HepG2 (cell line): Measurements from ENCODE around the gene MRPS14. TPM values are rescaled to one million over a fixed set of nuclear protein-coding genes. Genes with fewer than 3 reads are reported as not detected.

Experiments used
- DMAP1 ChIP-seq: IDR thresholded peaks from 2 replicates; pipeline ENCODE4 v1.6.1; 2016
- FOXC1 ChIP-seq: sonication (generic); formaldehyde crosslinking; IDR thresholded peaks from 2 replicates; pipeline ENCODE4 v1.8.0; 2022; ENCODE audit warnings: mild to moderate bottlenecking, missing genetic modification reagents, borderline replicate concordance
- KLF6 ChIP-seq: IDR thresholded peaks from 2 replicates; pipeline ENCODE4 v1.8.0; 2016; ENCODE audit warnings: missing biosample characterization, missing genetic modification reagents
- NAIF1 ChIP-seq: sonication (generic); formaldehyde crosslinking; IDR thresholded peaks from 2 replicates; pipeline ENCODE4 v1.5.0; 2020; ENCODE audit warnings: mild to moderate bottlenecking, missing genetic modification reagents, borderline replicate concordance
- NR1H2 ChIP-seq: sonication (generic); formaldehyde crosslinking; IDR thresholded peaks from 2 replicates; pipeline ENCODE4 v1.8.1; 2022; ENCODE audit warnings: low read depth, missing genetic modification reagents, borderline replicate concordance
- WIZ ChIP-seq: sonication (generic); formaldehyde crosslinking; IDR thresholded peaks from 2 replicates; pipeline ENCODE4 v1.5.1; 2020; ENCODE audit warnings: mild to moderate bottlenecking, missing genetic modification reagents
- YEATS4 ChIP-seq: sonication (generic); formaldehyde crosslinking; IDR thresholded peaks from 2 replicates; pipeline ENCODE4 v1.4.0; 2020; ENCODE audit warnings: missing genetic modification reagents, borderline replicate concordance
- ZBTB21 ChIP-seq: sonication (generic); formaldehyde crosslinking; IDR thresholded peaks from 2 replicates; pipeline ENCODE4 v1.4.0; 2020; ENCODE audit warnings: missing genetic modification reagents
- ZFP41 ChIP-seq: sonication (generic); formaldehyde crosslinking; IDR thresholded peaks from 2 replicates; pipeline ENCODE4 v1.4.0; 2020; ENCODE audit warnings: mild to moderate bottlenecking, missing genetic modification reagents, borderline replicate concordance
- ZNF160 ChIP-seq: sonication (generic); formaldehyde crosslinking; IDR thresholded peaks from 2 replicates; pipeline ENCODE4 v1.8.0; 2022; ENCODE audit warnings: mild to moderate bottlenecking, inconsistent platforms, missing genetic modification reagents
- ZNF530 ChIP-seq: sonication (generic); formaldehyde crosslinking; IDR thresholded peaks from 2 replicates; pipeline ENCODE4 v1.5.0; 2020; ENCODE audit warnings: low read depth, mild to moderate bottlenecking, missing genetic modification reagents
- ZNF746 ChIP-seq: sonication (generic); formaldehyde crosslinking; IDR thresholded peaks from 2 replicates; pipeline ENCODE4 v1.8.0; 2022; ENCODE audit warnings: mild to moderate bottlenecking, missing genetic modification reagents
- polyA plus RNA-seq, 8 experiments: library from polyadenylated mRNA; depleted of rRNA in 3 of 8; stranded (reverse) in 7 of 8; unstranded in 1 of 8; fragments of >200 nt; fragmentation: Illumina TruSeq in 4 of 8; extraction: Trizol in 4 of 8; gene quantifications; 2 replicates each; pipeline versions ENCODE4 v1.2.1 to v1.2.3, GENCODE V29; 2011 to 2016; ENCODE audit warnings: low read depth in 4 of 8, missing spikeins in 1 of 8, mixed read lengths in 1 of 8; ENCODE audit not compliant: insufficient read depth in 1 of 8
- total RNA-seq, 5 experiments: library from RNA; depleted of rRNA; stranded (reverse); fragments of >200 nt; fragmentation: Illumina TruSeq; extraction: Trizol; gene quantifications; 2 replicates each; pipeline ENCODE4 v1.2.3, GENCODE V29; 2016; ENCODE audit warnings: low read depth in 1 of 5
- TF ChIP-seq, protein P1 (sequence below): sonication (generic); formaldehyde crosslinking; IDR thresholded peaks from 2 replicates; pipeline ENCODE4 v1.4.0; 2020; ENCODE audit warnings: missing genetic modification reagents
- TF ChIP-seq, protein P2 (sequence below): sonication (generic); formaldehyde crosslinking; IDR thresholded peaks from 2 replicates; pipeline ENCODE4 v1.4.0; 2020; ENCODE audit warnings: missing genetic modification reagents
- TF ChIP-seq, protein P3 (sequence below): sonication (generic); formaldehyde crosslinking; IDR thresholded peaks from 2 replicates; pipeline ENCODE4 v1.4.0; 2020; ENCODE audit warnings: missing genetic modification reagents, mild to moderate bottlenecking, borderline replicate concordance
- TF ChIP-seq, protein P4 (sequence below): sonication (generic); formaldehyde crosslinking; IDR thresholded peaks from 2 replicates; pipeline ENCODE4 v1.9.0; 2021; ENCODE audit warnings: missing genetic modification reagents, mild to moderate bottlenecking, borderline replicate concordance
- TF ChIP-seq, protein P5 (sequence below): sonication (generic); formaldehyde crosslinking; IDR thresholded peaks from 2 replicates; pipeline ENCODE4 v1.8.0; 2022; ENCODE audit warnings: mild to moderate bottlenecking, missing genetic modification reagents, borderline replicate concordance
- TF ChIP-seq, protein P6 (sequence below): sonication (generic); formaldehyde crosslinking; IDR thresholded peaks from 2 replicates; pipeline ENCODE4 v1.5.0; 2020; ENCODE audit warnings: mild to moderate bottlenecking, missing genetic modification reagents

The MRPS14 gene
- total and polyA plus RNA-seq, 2 of the 13 experiments (the other 11 are each of a cell fraction or from before 2014, with no cell fraction given): 36.6 to 43.2 TPM

DNA sequence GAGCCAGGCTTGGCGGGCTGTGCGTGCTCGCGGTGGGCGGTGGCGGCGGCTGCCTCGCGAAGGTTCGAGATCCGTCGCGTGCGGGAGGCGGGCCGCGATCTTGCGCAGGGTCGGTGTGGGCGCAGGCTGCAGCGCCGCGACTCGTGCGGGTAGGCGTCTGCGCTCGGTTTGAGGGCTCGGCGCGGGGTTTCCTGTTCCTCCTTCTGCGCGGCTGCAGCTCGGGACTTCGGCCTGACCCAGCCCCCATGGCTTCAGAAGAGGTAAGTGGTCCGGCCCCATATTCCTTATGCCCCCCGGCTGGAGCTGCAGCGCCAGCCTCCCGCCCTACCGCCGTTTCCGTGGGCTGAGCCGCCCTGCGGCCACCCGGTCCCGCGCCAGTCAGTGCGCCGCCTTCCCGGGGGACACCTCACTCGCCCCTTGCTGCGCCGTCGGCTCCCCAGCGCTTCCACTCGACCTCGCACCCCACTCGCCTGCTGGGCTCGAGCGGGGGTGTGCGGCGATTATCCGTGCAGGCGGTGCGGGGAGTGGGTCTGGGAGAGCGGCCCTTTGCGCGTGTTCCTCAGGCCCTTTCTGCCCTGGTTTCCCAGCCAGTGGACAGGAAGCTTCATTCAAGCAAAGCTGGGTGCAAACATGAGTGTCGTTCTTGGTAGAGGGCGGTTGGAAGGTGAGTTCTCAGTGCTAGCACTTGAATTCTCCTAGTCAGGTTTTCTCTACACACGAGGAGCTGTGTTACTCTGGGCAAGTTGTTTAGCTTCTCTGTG is 23.1 kb downstream of the MRPS14 start, which contains the start of gene CACYBP (continued):
- TF ChIP-seq, protein P1, sequence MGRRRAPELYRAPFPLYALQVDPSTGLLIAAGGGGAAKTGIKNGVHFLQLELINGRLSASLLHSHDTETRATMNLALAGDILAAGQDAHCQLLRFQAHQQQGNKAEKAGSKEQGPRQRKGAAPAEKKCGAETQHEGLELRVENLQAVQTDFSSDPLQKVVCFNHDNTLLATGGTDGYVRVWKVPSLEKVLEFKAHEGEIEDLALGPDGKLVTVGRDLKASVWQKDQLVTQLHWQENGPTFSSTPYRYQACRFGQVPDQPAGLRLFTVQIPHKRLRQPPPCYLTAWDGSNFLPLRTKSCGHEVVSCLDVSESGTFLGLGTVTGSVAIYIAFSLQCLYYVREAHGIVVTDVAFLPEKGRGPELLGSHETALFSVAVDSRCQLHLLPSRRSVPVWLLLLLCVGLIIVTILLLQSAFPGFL (CRISPR knock-in tag): peak; percentile 78
- no peak for TF ChIP-seq ZBTB21
- TF ChIP-seq, protein P2, sequence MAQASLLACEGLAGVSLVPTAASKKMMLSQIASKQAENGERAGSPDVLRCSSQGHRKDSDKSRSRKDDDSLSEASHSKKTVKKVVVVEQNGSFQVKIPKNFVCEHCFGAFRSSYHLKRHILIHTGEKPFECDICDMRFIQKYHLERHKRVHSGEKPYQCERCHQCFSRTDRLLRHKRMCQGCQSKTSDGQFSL (CRISPR knock-in tag): peak; percentile 45; the same call in 1 of the 2 replicates
- peak; percentile 80; the same call in 1 of the 2 replicates for TF ChIP-seq ZNF160 (CRISPR knock-in tag)
- TF ChIP-seq YEATS4 (CRISPR knock-in tag): peak; percentile 72
- TF ChIP-seq, protein P3, sequence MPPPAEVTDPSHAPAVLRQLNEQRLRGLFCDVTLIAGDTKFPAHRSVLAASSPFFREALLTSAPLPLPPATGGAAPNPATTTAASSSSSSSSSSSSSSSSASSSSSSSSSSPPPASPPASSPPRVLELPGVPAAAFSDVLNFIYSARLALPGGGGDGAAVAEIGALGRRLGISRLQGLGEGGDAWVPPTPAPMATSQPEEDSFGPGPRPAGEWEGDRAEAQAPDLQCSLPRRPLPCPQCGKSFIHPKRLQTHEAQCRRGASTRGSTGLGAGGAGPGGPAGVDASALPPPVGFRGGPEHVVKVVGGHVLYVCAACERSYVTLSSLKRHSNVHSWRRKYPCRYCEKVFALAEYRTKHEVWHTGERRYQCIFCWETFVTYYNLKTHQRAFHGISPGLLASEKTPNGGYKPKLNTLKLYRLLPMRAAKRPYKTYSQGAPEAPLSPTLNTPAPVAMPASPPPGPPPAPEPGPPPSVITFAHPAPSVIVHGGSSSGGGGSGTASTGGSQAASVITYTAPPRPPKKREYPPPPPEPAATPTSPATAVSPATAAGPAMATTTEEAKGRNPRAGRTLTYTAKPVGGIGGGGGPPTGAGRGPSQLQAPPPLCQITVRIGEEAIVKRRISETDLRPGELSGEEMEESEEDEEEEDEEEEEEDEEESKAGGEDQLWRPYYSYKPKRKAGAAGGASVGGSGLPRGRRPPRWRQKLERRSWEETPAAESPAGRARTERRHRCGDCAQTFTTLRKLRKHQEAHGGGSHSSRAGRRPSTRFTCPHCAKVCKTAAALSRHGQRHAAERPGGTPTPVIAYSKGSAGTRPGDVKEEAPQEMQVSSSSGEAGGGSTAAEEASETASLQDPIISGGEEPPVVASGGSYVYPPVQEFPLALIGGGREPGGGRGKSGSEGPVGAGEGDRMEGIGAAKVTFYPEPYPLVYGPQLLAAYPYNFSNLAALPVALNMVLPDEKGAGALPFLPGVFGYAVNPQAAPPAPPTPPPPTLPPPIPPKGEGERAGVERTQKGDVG (CRISPR knock-in tag): peak; percentile 76
- peak; percentile 85; the same call in 1 of the 2 replicates for TF ChIP-seq ZFP41 (CRISPR knock-in tag)
- peak; percentile 47; the same call in 1 of the 2 replicates for TF ChIP-seq DMAP1 (CRISPR knock-in tag)
- TF ChIP-seq, protein P4, sequence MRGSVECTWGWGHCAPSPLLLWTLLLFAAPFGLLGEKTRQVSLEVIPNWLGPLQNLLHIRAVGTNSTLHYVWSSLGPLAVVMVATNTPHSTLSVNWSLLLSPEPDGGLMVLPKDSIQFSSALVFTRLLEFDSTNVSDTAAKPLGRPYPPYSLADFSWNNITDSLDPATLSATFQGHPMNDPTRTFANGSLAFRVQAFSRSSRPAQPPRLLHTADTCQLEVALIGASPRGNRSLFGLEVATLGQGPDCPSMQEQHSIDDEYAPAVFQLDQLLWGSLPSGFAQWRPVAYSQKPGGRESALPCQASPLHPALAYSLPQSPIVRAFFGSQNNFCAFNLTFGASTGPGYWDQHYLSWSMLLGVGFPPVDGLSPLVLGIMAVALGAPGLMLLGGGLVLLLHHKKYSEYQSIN: no peak
- TF ChIP-seq NR1H2 (CRISPR knock-in tag): 0 out of 2 replicates have a peak, but pooled peaks have one; percentile 16
- TF ChIP-seq, protein P5, sequence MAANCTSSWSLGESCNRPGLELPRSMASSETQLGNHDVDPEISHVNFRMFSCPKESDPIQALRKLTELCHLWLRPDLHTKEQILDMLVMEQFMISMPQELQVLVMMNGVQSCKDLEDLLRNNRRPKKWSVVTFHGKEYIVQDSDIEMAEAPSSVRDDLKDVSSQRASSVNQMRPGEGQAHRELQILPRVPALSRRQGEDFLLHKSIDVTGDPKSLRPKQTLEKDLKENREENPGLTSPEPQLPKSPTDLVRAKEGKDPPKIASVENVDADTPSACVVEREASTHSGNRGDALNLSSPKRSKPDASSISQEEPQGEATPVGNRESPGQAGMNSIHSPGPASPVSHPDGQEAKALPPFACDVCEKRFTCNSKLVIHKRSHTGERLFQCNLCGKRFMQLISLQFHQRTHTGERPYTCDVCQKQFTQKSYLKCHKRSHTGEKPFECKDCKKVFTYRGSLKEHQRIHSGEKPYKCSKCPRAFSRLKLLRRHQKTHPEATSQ (CRISPR knock-in tag): peak; percentile 89
- peak; percentile 72; the same call in 1 of the 2 replicates for TF ChIP-seq WIZ
- peak; percentile 89 for TF ChIP-seq KLF6 (CRISPR knock-in tag)
- peak; percentile 77; the same call in 1 of the 2 replicates for TF ChIP-seq ZNF530 (CRISPR knock-in tag)
- TF ChIP-seq FOXC1: peak; percentile 76; the same call in 1 of the 2 replicates
- peak; percentile 93; the same call in 1 of the 2 replicates for TF ChIP-seq NAIF1
- TF ChIP-seq ZNF746 (CRISPR knock-in tag): peak; percentile 79; the same call in 1 of the 2 replicates
- TF ChIP-seq, protein P6, sequence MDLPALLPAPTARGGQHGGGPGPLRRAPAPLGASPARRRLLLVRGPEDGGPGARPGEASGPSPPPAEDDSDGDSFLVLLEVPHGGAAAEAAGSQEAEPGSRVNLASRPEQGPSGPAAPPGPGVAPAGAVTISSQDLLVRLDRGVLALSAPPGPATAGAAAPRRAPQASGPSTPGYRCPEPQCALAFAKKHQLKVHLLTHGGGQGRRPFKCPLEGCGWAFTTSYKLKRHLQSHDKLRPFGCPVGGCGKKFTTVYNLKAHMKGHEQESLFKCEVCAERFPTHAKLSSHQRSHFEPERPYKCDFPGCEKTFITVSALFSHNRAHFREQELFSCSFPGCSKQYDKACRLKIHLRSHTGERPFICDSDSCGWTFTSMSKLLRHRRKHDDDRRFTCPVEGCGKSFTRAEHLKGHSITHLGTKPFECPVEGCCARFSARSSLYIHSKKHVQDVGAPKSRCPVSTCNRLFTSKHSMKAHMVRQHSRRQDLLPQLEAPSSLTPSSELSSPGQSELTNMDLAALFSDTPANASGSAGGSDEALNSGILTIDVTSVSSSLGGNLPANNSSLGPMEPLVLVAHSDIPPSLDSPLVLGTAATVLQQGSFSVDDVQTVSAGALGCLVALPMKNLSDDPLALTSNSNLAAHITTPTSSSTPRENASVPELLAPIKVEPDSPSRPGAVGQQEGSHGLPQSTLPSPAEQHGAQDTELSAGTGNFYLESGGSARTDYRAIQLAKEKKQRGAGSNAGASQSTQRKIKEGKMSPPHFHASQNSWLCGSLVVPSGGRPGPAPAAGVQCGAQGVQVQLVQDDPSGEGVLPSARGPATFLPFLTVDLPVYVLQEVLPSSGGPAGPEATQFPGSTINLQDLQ (CRISPR knock-in tag): peak; percentile 89
